Body of pancreas (tissue), 4 donors: ENCODE data around the gene DNAJC7. TPM values are rescaled to one million over a fixed set of nuclear protein-coding genes. Genes with fewer than 3 reads are reported as not detected.
A peak's percentile ranks its signal among the peaks of the same experiment; 100 is the strongest.

Source experiments
- ATAC-seq: fragments of 150-250 bp; one replicate; pipeline ENCODE4 v1.9.1; 2016
- DNase-seq, 4 donors: peaks; one replicate each; pipeline ENCODE4 v3.0.0-alpha.2; 2019
- H3K27ac ChIP-seq, 4 donors: fragments of 200-600 bp; sonication (generic); 1 replicate in 3 of 4; 2 replicates in 1 of 4; pipeline versions ENCODE4 v1.5.1 to v1.6.1; 2016 to 2019; ENCODE audit warnings: mild to moderate bottlenecking in 1 of 4, mixed read lengths in 1 of 4, moderate library complexity in 1 of 4
- H3K27me3 ChIP-seq, 2 donors: fragments of 200-600 bp; sonication (generic); one replicate each; pipeline ENCODE4 v1.6.0; 2016; ENCODE audit warnings: mild to moderate bottlenecking in 1 of 2
- H3K36me3 ChIP-seq, 2 donors: fragments of 200-600 bp; sonication (generic); replicated peaks in 1 of 2; 2 replicates each; pipeline ENCODE4 v1.5.1; 2016; ENCODE audit warnings: low read depth in 2 of 2; ENCODE audit not compliant: insufficient read depth in 1 of 2
- H3K4me1 ChIP-seq: fragments of 200-600 bp; sonication (generic); one replicate; pipeline ENCODE4 v1.6.0; 2016
- H3K4me3 ChIP-seq, 2 donors: fragments of 200-600 bp; sonication (generic); 1 replicate in 1 of 2; 2 replicates in 1 of 2; pipeline ENCODE4 v1.5.1; 2016 to 2019
- H3K9me3 ChIP-seq, 3 donors: fragments of 200-600 bp; sonication (generic); 1 replicate in 2 of 3; 2 replicates in 1 of 3; pipeline ENCODE4 v1.5.1; 2016
- CTCF ChIP-seq, 7 experiments: fragments of 450-650 bp in 4 of 7; fragments of 200-600 bp in 3 of 7; sonication (generic) in 3 of 7; IDR thresholded peaks; one replicate each; pipeline ENCODE4 v1.5.1; 2016 to 2019; ENCODE audit warnings: antibody characterized with exemption in 7 of 7
- POLR2A ChIP-seq, 3 donors: fragments of 450-650 bp; IDR thresholded peaks; one replicate each; pipeline ENCODE4 v1.6.1; 2016; ENCODE audit warnings: antibody characterized with exemption in 3 of 3, mild to moderate bottlenecking in 2 of 3
- WGBS, 2 donors: methylation state at CpG; one replicate each; pipeline ENCODE4 v1.1.5; 2017; 5-methylcytosine and 5-hydroxymethylcytosine counted together
- intact Hi-C: fragments of 100-400 bp; cut with DNase I; formaldehyde crosslinking; loops from one replicate; pipeline ENCODE4 v1.15.1; 2023
- total RNA-seq, 2 donors: library from RNA; depleted of rRNA; stranded (reverse); fragments of >200 nt; gene quantifications; one replicate each; pipeline ENCODE4 v1.1.0, GENCODE V29; 2016

DNAJC7 gene
- total RNA-seq, 2 donors from 2014 or later: 32.4 to 43.5 TPM

DNA sequence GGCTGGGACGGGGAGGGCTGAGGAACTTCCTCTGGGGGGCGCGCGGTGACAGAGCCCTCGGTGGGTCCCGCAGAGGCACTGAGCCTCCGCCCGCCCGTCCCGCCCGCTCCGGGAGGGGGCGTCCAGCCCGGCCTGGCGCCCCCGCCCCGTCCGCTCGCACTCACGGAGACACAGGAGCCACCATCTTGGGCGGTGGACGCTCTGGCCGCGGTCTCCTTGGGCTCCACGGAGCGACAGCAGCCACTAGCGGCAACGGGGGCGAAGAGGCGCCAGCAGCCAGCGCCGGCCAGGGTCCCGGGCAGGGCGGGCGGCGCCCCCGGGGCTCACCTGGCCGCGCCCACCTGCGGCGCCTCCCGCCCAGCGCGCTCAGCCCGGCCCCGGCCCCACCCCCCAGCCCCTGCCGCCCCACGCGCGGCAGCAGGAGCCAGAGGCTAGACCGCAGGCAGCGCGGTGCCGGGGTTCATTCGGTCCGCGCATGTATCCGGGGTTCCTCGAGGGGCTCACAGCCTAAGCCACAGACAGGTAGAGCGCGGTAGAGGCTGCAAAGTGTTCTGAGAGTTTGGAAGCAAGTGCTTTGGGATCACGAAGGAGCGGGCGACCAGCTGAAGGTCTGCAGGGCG is 33.3 kb upstream of the DNAJC7 start, which contains the start of gene C17orf113:
C17orf113 (minus strand) TSS at position 209 of the 620 bp plus-strand sequence. CDS start 7,225 bp downstream, outside the sequence.
- peak; percentile 22 to 36 (median 24) for TF ChIP-seq POLR2A (IDR thresholded peaks at IDR 0.05)
- TF ChIP-seq CTCF (IDR thresholded peaks at IDR 0.05): peak in 5 of 7 experiments; percentile 11 to 64 (median 38)
- WGBS, 2 donors: 0 to 1% methylated on average over 4 to 49 of the region's 65 CpGs
- H3K27ac ChIP-seq: peak within 1 kb of the TSS; percentile 62 to 76 (median 71)
- H3K36me3 ChIP-seq: no peaks in the 10 kb centered on the region
- H3K4me3 ChIP-seq: peak within 1 kb of the TSS; percentile 8 to 42
- DNase-seq (peak; percentile 63 to 81 (median 73)), ATAC-seq (peak; percentile 85)
- no peaks in the 10 kb centered on the region for H3K27me3 ChIP-seq
- intact Hi-C loops: no loop called here
- H3K4me1 ChIP-seq: peaks cover 23% of the 10 kb centered on the region
- no peaks in the 10 kb centered on the region for H3K9me3 ChIP-seq

GRCh38 chr17:42049834-42050392 is 32.7 kb upstream of the DNAJC7 start:
- peak in 1 of 3 donors; percentile 36 for TF ChIP-seq POLR2A (IDR thresholded peaks at IDR 0.05)
- peak in 1 of 7 experiments; percentile 3 for TF ChIP-seq CTCF (IDR thresholded peaks at IDR 0.05)
- Histone ChIP-seq H3K4me1 (peaks cover 23% of the 10 kb centered on the region), H3K27me3 (no peaks in the 10 kb centered on the region), H3K27ac (peak overlapping the region; percentile 62 to 76 (median 71)), H3K36me3 (no peaks in the 10 kb centered on the region), H3K4me3 (peak overlapping the region; percentile 8 to 42), H3K9me3 (no peaks in the 10 kb centered on the region)
- intact Hi-C loops: no loop called here
- DNase-seq (no peak), ATAC-seq (peak; percentile 43)
- WGBS, 2 donors: 0 to 3% methylated on average over 1 to 6 of the region's 7 CpGs

GRCh38 chr17:42047343-42047742 is 30.1 kb upstream of the DNAJC7 start:
- no peak overlapping the region for H3K27ac ChIP-seq
- H3K36me3 ChIP-seq: no peaks in the 10 kb centered on the region
- DNase-seq: no peak
- TF ChIP-seq CTCF (IDR thresholded peaks at IDR 0.05) (no peak), POLR2A (IDR thresholded peaks at IDR 0.05) (no peak)
- no peak for ATAC-seq
- H3K27me3 ChIP-seq: no peaks in the 10 kb centered on the region
- no peak overlapping the region for H3K4me3 ChIP-seq
- H3K4me1 ChIP-seq: peaks cover 34% of the 10 kb centered on the region
- no peaks in the 10 kb centered on the region for H3K9me3 ChIP-seq
- intact Hi-C loops: no loop called here
- 87% methylated on average over 12 of the region's 12 CpGs for WGBS, 2 donors

GRCh38 chr17:42045719-42046118 is 28.5 kb upstream of the DNAJC7 start:
- no peak for DNase-seq
- no peaks in the 10 kb centered on the region for H3K36me3 ChIP-seq
- WGBS, 2 donors: 96 to 100% methylated on average over 1 of the region's 1 CpG
- H3K27me3 ChIP-seq: no peaks in the 10 kb centered on the region
- no peak for ATAC-seq
- TF ChIP-seq CTCF (IDR thresholded peaks at IDR 0.05) (no peak), POLR2A (IDR thresholded peaks at IDR 0.05) (no peak)
- H3K27ac ChIP-seq: no peak overlapping the region
- H3K4me1 ChIP-seq: peaks cover 32% of the 10 kb centered on the region
- H3K4me3 ChIP-seq: no peak overlapping the region
- no peaks in the 10 kb centered on the region for H3K9me3 ChIP-seq
- intact Hi-C loops: no loop called here
